Activated naive CD8-positive, alpha-beta T cell treated with anti-CD3 and anti-CD28 coated beads for 36 hours (primary cell): ENCODE measurements around the gene TPH2. TPM values are rescaled to one million over a fixed set of nuclear protein-coding genes. Genes with fewer than 3 reads are reported as not detected.

Source experiments
- DNase-seq: peaks from one replicate; pipeline ENCODE4 v3.0.0; 2021
- H3K27ac Mint-ChIP-seq: one replicate; pipeline ENCODE4 v1.8.0; 2022; ENCODE audit warnings: mild to moderate bottlenecking, moderate library complexity, mixed read lengths
- H3K27me3 Mint-ChIP-seq: one replicate; pipeline ENCODE4 v1.8.0; 2022; ENCODE audit warnings: mild to moderate bottlenecking, mixed read lengths
- H3K36me3 Mint-ChIP-seq: one replicate; pipeline ENCODE4 v1.8.0; 2021; ENCODE audit warnings: mild to moderate bottlenecking, mixed read lengths
- H3K4me1 Mint-ChIP-seq: one replicate; pipeline ENCODE4 v1.8.0; 2021; ENCODE audit warnings: mixed read lengths
- H3K4me3 Mint-ChIP-seq: one replicate; pipeline ENCODE4 v1.8.0; 2022; ENCODE audit warnings: mild to moderate bottlenecking, moderate library complexity, mixed read lengths
- H3K9me3 Mint-ChIP-seq: one replicate; pipeline ENCODE4 v1.8.0; 2022; ENCODE audit warnings: mixed read lengths
- total RNA-seq, 2 experiments: library from RNA; stranded (reverse); gene quantifications; one replicate each; pipeline ENCODE4 v1.2.3, GENCODE V29; 2021

Gene TPH2
- total RNA-seq, 2 experiments from 2014 or later = not detected

GRCh38 chr12:71950404-71950803, 11.8 kb downstream of the TPH2 start:
- Mint-ChIP-seq H3K9me3 (no peaks in the 10 kb centered on the region), H3K4me3 (no peak overlapping the region), H3K36me3 (no peaks in the 10 kb centered on the region)

GRCh38 chr12:71950819-71951218, 12.2 kb downstream of the TPH2 start:
- Mint-ChIP-seq H3K9me3 (no peaks in the 10 kb centered on the region), H3K36me3 (no peaks in the 10 kb centered on the region), H3K27ac (no peak overlapping the region), H3K27me3 (peaks cover 25% of the 10 kb centered on the region), H3K4me1 (peaks cover 4% of the 10 kb centered on the region), H3K4me3 (no peak overlapping the region)
- DNase-seq = no peak

More at GRCh38 chr12:71950404-71950803, 11.8 kb downstream of the TPH2 start:
- Mint-ChIP-seq H3K27ac (no peak overlapping the region), H3K4me1 (peaks cover 4% of the 10 kb centered on the region), H3K27me3 (peaks cover 29% of the 10 kb centered on the region)
- DNase-seq = no peak

GRCh38 chr12:71954083-71954778, 15.6 kb downstream of the TPH2 start:
- DNase-seq = no peak
- H3K4me1 Mint-ChIP-seq = peaks cover 4% of the 10 kb centered on the region
- H3K27ac Mint-ChIP-seq = no peak overlapping the region
- H3K9me3 Mint-ChIP-seq = no peaks in the 10 kb centered on the region
- H3K36me3 Mint-ChIP-seq = no peaks in the 10 kb centered on the region
- peaks cover 16% of the 10 kb centered on the region for H3K27me3 Mint-ChIP-seq
- no peak overlapping the region for H3K4me3 Mint-ChIP-seq

- DNase-seq = no peak
- Mint-ChIP-seq H3K27ac (no peak overlapping the region), H3K4me1 (peaks cover 4% of the 10 kb centered on the region), H3K27me3 (peaks cover 16% of the 10 kb centered on the region), H3K9me3 (no peaks in the 10 kb centered on the region), H3K4me3 (no peak overlapping the region), H3K36me3 (no peaks in the 10 kb centered on the region)
These were observed 16.2 kb downstream of the TPH2 start for GRCh38 chr12:71954861-71955260.

GRCh38 chr12:71955970-71956369, 17.3 kb downstream of the TPH2 start:
- no peak for DNase-seq
- no peaks in the 10 kb centered on the region for H3K36me3 Mint-ChIP-seq
- H3K27me3 Mint-ChIP-seq = peaks cover 13% of the 10 kb centered on the region
- H3K9me3 Mint-ChIP-seq = no peaks in the 10 kb centered on the region
- H3K4me3 Mint-ChIP-seq = no peak overlapping the region
- H3K4me1 Mint-ChIP-seq = peaks cover 4% of the 10 kb centered on the region
- H3K27ac Mint-ChIP-seq = no peak overlapping the region

- H3K9me3 Mint-ChIP-seq = no peaks in the 10 kb centered on the region
- no peaks in the 10 kb centered on the region for H3K36me3 Mint-ChIP-seq
- no peak overlapping the region for H3K4me3 Mint-ChIP-seq
- no peak for DNase-seq
- peaks cover 23% of the 10 kb centered on the region for H3K27me3 Mint-ChIP-seq
- no peak overlapping the region for H3K27ac Mint-ChIP-seq
- peaks cover 4% of the 10 kb centered on the region for H3K4me1 Mint-ChIP-seq
These were observed 19.4 kb downstream of the TPH2 start for GRCh38 chr12:71958056-71958455.

GRCh38 chr12:71958457-71958856, 19.8 kb downstream of the TPH2 start:
- Mint-ChIP-seq H3K9me3 (no peaks in the 10 kb centered on the region), H3K4me3 (no peak overlapping the region), H3K27me3 (peaks cover 22% of the 10 kb centered on the region)

GRCh38 chr12:71958993-71959578, 20.4 kb downstream of the TPH2 start:
- no peak for DNase-seq
- H3K36me3 Mint-ChIP-seq = no peaks in the 10 kb centered on the region
- peaks cover 4% of the 10 kb centered on the region for H3K4me1 Mint-ChIP-seq
- H3K9me3 Mint-ChIP-seq = no peaks in the 10 kb centered on the region
- H3K27me3 Mint-ChIP-seq = peaks cover 18% of the 10 kb centered on the region
- H3K27ac Mint-ChIP-seq = no peak overlapping the region
- no peak overlapping the region for H3K4me3 Mint-ChIP-seq

More at GRCh38 chr12:71958457-71958856, 19.8 kb downstream of the TPH2 start:
- no peak for DNase-seq
- peaks cover 4% of the 10 kb centered on the region for H3K4me1 Mint-ChIP-seq
- no peak overlapping the region for H3K27ac Mint-ChIP-seq
- H3K36me3 Mint-ChIP-seq = no peaks in the 10 kb centered on the region

- DNase-seq = no peak
- no peak overlapping the region for H3K4me3 Mint-ChIP-seq
- H3K36me3 Mint-ChIP-seq = no peaks in the 10 kb centered on the region
- H3K4me1 Mint-ChIP-seq = no peaks in the 10 kb centered on the region
- no peak overlapping the region for H3K27ac Mint-ChIP-seq
- no peaks in the 10 kb centered on the region for H3K9me3 Mint-ChIP-seq
- H3K27me3 Mint-ChIP-seq = peaks cover 41% of the 10 kb centered on the region
These were observed 28.6 kb downstream of the TPH2 start for GRCh38 chr12:71967211-71967610.

- peaks cover 4% of the 10 kb centered on the region for H3K4me1 Mint-ChIP-seq
These were observed 30.7 kb downstream of the TPH2 start for GRCh38 chr12:71969330-71969729.

GRCh38 chr12:71970031-71970430, 31.4 kb downstream of the TPH2 start:
- H3K4me3 Mint-ChIP-seq = no peak overlapping the region
- H3K9me3 Mint-ChIP-seq = no peaks in the 10 kb centered on the region
- peaks cover 4% of the 10 kb centered on the region for H3K4me1 Mint-ChIP-seq
- no peak for DNase-seq
- no peak overlapping the region for H3K27ac Mint-ChIP-seq
- peaks cover 43% of the 10 kb centered on the region for H3K27me3 Mint-ChIP-seq
- no peaks in the 10 kb centered on the region for H3K36me3 Mint-ChIP-seq

More at GRCh38 chr12:71969330-71969729, 30.7 kb downstream of the TPH2 start:
- Mint-ChIP-seq H3K27me3 (peaks cover 43% of the 10 kb centered on the region), H3K9me3 (no peaks in the 10 kb centered on the region), H3K27ac (no peak overlapping the region), H3K36me3 (no peaks in the 10 kb centered on the region), H3K4me3 (no peak overlapping the region)
- DNase-seq = no peak

GRCh38 chr12:71972441-71973074, 33.9 kb downstream of the TPH2 start:
- H3K27ac Mint-ChIP-seq = no peak overlapping the region
- DNase-seq = no peak
- no peak overlapping the region for H3K4me3 Mint-ChIP-seq
- H3K4me1 Mint-ChIP-seq = peaks cover 4% of the 10 kb centered on the region
- H3K9me3 Mint-ChIP-seq = no peaks in the 10 kb centered on the region
- peaks cover 25% of the 10 kb centered on the region for H3K27me3 Mint-ChIP-seq
- H3K36me3 Mint-ChIP-seq = no peaks in the 10 kb centered on the region

GRCh38 chr12:71973687-71974086, 35.0 kb downstream of the TPH2 start:
- peaks cover 17% of the 10 kb centered on the region for H3K27me3 Mint-ChIP-seq
- H3K9me3 Mint-ChIP-seq = no peaks in the 10 kb centered on the region
- H3K36me3 Mint-ChIP-seq = no peaks in the 10 kb centered on the region
- H3K4me3 Mint-ChIP-seq = no peak overlapping the region
- no peak overlapping the region for H3K27ac Mint-ChIP-seq
- H3K4me1 Mint-ChIP-seq = peaks cover 4% of the 10 kb centered on the region
- no peak for DNase-seq

- H3K27me3 Mint-ChIP-seq = peaks cover 3% of the 10 kb centered on the region
- H3K4me1 Mint-ChIP-seq = no peaks in the 10 kb centered on the region
- no peaks in the 10 kb centered on the region for H3K36me3 Mint-ChIP-seq
- H3K27ac Mint-ChIP-seq = no peak overlapping the region
- H3K9me3 Mint-ChIP-seq = no peaks in the 10 kb centered on the region
- no peak for DNase-seq
- H3K4me3 Mint-ChIP-seq = no peak overlapping the region
These were observed 41.9 kb downstream of the TPH2 start for GRCh38 chr12:71980538-71980937.

GRCh38 chr12:71981149-71981548, 42.5 kb downstream of the TPH2 start:
- Mint-ChIP-seq H3K27ac (no peak overlapping the region), H3K36me3 (no peaks in the 10 kb centered on the region), H3K9me3 (no peaks in the 10 kb centered on the region), H3K4me1 (no peaks in the 10 kb centered on the region), H3K4me3 (no peak overlapping the region), H3K27me3 (peaks cover 3% of the 10 kb centered on the region)
- no peak for DNase-seq
